AG09319 (cell line): Measurements from ENCODE around the gene UCP3.

Source experiments
- DNase-seq: peaks from one replicate; pipeline ENCODE4 v3.0.0-alpha.2; 2010; ENCODE audit warnings: low read depth; ENCODE audit errors: extremely low read depth
- CTCF ChIP-seq: IDR thresholded peaks from 2 replicates; pipeline ENCODE4 v1.5.1; 2011; ENCODE audit warnings: low read depth, mild to moderate bottlenecking, inconsistent platforms, low read length, moderate library complexity

Gene UCP3

GRCh38 chr11:73980001-73980961, 28.6 kb downstream of the UCP3 start:
- TF ChIP-seq CTCF = no peak
- DNase-seq = no peak

GRCh38 chr11:73978576-73979086, 30.3 kb downstream of the UCP3 start:
- no peak for TF ChIP-seq CTCF
- no peak for DNase-seq

- no peak for TF ChIP-seq CTCF
- no peak for DNase-seq
These were observed 30.9 kb downstream of the UCP3 start for GRCh38 chr11:73977856-73978519.

GRCh38 chr11:73976451-73977151, 32.3 kb downstream of the UCP3 start:
- no peak for DNase-seq
- TF ChIP-seq CTCF = no peak

- no peak for TF ChIP-seq CTCF
- no peak for DNase-seq
These were observed 33.5 kb downstream of the UCP3 start for GRCh38 chr11:73975479-73975757.

- TF ChIP-seq CTCF = no peak
- no peak for DNase-seq
These were observed 34.0 kb downstream of the UCP3 start for GRCh38 chr11:73974604-73975478.
